Measurements from ENCODE around the gene CACNA2D3. TPM values are rescaled to one million over a fixed set of nuclear protein-coding genes. Genes with fewer than 3 reads are reported as not detected.

CACNA2D3 gene
- total and polyA plus RNA-seq, 12 donors: 0.26 to 13.7 (median 2.8) TPM; not detected in 1

- Histone ChIP-seq H3K9me3 (replicated peaks in 1 of 3) (no peaks in the 10 kb centered on the region), H3K4me3 (no peak overlapping the region), H3K4me1 (replicated peaks in 1 of 2) (no peaks in the 10 kb centered on the region), H3K36me3 (replicated peaks in 1 of 2) (no peaks in the 10 kb centered on the region), H3K27ac (no peak overlapping the region), H3K27me3 (no peaks in the 10 kb centered on the region)
- intact Hi-C loops (cut with DNase I): no loop called here
- no peak for DNase-seq
- TF ChIP-seq CTCF (IDR thresholded peaks at IDR 0.05) (no peak), POLR2A (IDR thresholded peaks at IDR 0.05) (no peak)
These were observed 58.6 kb downstream of the CACNA2D3 start for GRCh38 chr3:54180921-54181320.

- TF ChIP-seq POLR2A (IDR thresholded peaks at IDR 0.05): no peak
- no peak for DNase-seq
- Histone ChIP-seq H3K4me1 (replicated peaks in 1 of 2) (no peaks in the 10 kb centered on the region), H3K9me3 (replicated peaks in 1 of 3) (no peaks in the 10 kb centered on the region), H3K27ac (no peak overlapping the region), H3K4me3 (no peak overlapping the region), H3K36me3 (replicated peaks in 1 of 2) (no peaks in the 10 kb centered on the region), H3K27me3 (no peaks in the 10 kb centered on the region)
- intact Hi-C loops (cut with DNase I): no loop called here
- 45 to 57% (median 51%) methylated on average over 4 of the region's 4 CpGs for WGBS, 4 donors
These were observed 59.9 kb downstream of the CACNA2D3 start for GRCh38 chr3:54182242-54182641.

- no peak for TF ChIP-seq POLR2A (IDR thresholded peaks at IDR 0.05)
- TF ChIP-seq CTCF (IDR thresholded peaks at IDR 0.05): no peak
- no peaks in the 10 kb centered on the region for H3K36me3 ChIP-seq (replicated peaks in 1 of 2)
- intact Hi-C loops (cut with DNase I): no loop called here
- no peak overlapping the region for H3K4me3 ChIP-seq
- DNase-seq: no peak
- H3K9me3 ChIP-seq (replicated peaks in 1 of 3): no peaks in the 10 kb centered on the region
- H3K27ac ChIP-seq: no peak overlapping the region
- H3K27me3 ChIP-seq: no peaks in the 10 kb centered on the region
- H3K4me1 ChIP-seq (replicated peaks in 1 of 2): no peaks in the 10 kb centered on the region
These were observed 63.4 kb downstream of the CACNA2D3 start for GRCh38 chr3:54185740-54186139.

GRCh38 chr3:54188176-54188791 is 65.9 kb downstream of the CACNA2D3 start:
- no peaks in the 10 kb centered on the region for H3K4me1 ChIP-seq (replicated peaks in 1 of 2)
- no peak overlapping the region for H3K27ac ChIP-seq
- no peak overlapping the region for H3K4me3 ChIP-seq
- intact Hi-C loops (cut with DNase I): no loop called here
- 32 to 47% (median 43%) methylated on average over 3 to 6 of the region's 6 CpGs for WGBS, 4 donors
- H3K36me3 ChIP-seq (replicated peaks in 1 of 2): no peaks in the 10 kb centered on the region
- TF ChIP-seq CTCF (IDR thresholded peaks at IDR 0.05) (no peak), POLR2A (IDR thresholded peaks at IDR 0.05) (no peak)
- peak in 6 of 7 donors; percentile 39 to 64 (median 58) for DNase-seq
- no peaks in the 10 kb centered on the region for H3K9me3 ChIP-seq (replicated peaks in 1 of 3)
- H3K27me3 ChIP-seq: no peaks in the 10 kb centered on the region

GRCh38 chr3:54191220-54191619 is 68.9 kb downstream of the CACNA2D3 start:
- no peaks in the 10 kb centered on the region for H3K36me3 ChIP-seq (replicated peaks in 1 of 2)
- TF ChIP-seq CTCF (IDR thresholded peaks at IDR 0.05) (no peak), POLR2A (IDR thresholded peaks at IDR 0.05) (no peak)
- no peaks in the 10 kb centered on the region for H3K27me3 ChIP-seq
- WGBS, 4 donors: 68 to 82% (median 78%) methylated on average over 4 of the region's 4 CpGs
- no peaks in the 10 kb centered on the region for H3K4me1 ChIP-seq (replicated peaks in 1 of 2)
- DNase-seq: no peak
- no peaks in the 10 kb centered on the region for H3K9me3 ChIP-seq (replicated peaks in 1 of 3)
- intact Hi-C loops (cut with DNase I): no loop called here
- H3K27ac ChIP-seq: no peak overlapping the region
- H3K4me3 ChIP-seq: no peak overlapping the region
